Endothelial cell (in vitro differentiated cells): ENCODE measurements around the gene GEMIN4. TPM values are rescaled to one million over a fixed set of nuclear protein-coding genes. Genes with fewer than 3 reads are reported as not detected.
A peak's percentile ranks its signal among the peaks of the same experiment; 100 is the strongest.

ENCODE experiments used
- DNase-seq: peaks from one replicate; pipeline ENCODE4 v3.0.0; 2021; ENCODE audit warnings: low spot score
- H3K27ac Mint-ChIP-seq: one replicate; pipeline ENCODE4 v1.8.0; 2021; ENCODE audit warnings: mixed read lengths, inconsistent platforms; ENCODE audit not compliant: unreplicated experiment
- H3K27me3 Mint-ChIP-seq: one replicate; pipeline ENCODE4 v1.8.0; 2021; ENCODE audit warnings: mild to moderate bottlenecking, moderate library complexity, mixed read lengths, inconsistent platforms; ENCODE audit not compliant: unreplicated experiment
- H3K36me3 Mint-ChIP-seq: one replicate; pipeline ENCODE4 v1.8.0; 2021; ENCODE audit warnings: mild to moderate bottlenecking, low read depth, mixed read lengths, inconsistent platforms; ENCODE audit not compliant: unreplicated experiment
- H3K4me1 Mint-ChIP-seq: one replicate; pipeline ENCODE4 v1.8.0; 2021; ENCODE audit warnings: mild to moderate bottlenecking, mixed read lengths, inconsistent platforms; ENCODE audit not compliant: unreplicated experiment
- H3K4me3 Mint-ChIP-seq: one replicate; pipeline ENCODE4 v1.8.0; 2021; ENCODE audit warnings: mild to moderate bottlenecking, mixed read lengths, inconsistent platforms; ENCODE audit not compliant: unreplicated experiment
- H3K9me3 Mint-ChIP-seq: one replicate; pipeline ENCODE4 v1.8.0; 2021; ENCODE audit warnings: mixed read lengths, inconsistent platforms; ENCODE audit not compliant: unreplicated experiment
- CTCF ChIP-seq: fragments of 200-600 bp; sonication (generic); IDR thresholded peaks from one replicate; pipeline ENCODE4 v1.5.0; 2021; ENCODE audit warnings: antibody characterized with exemption; ENCODE audit not compliant: unreplicated experiment
- total RNA-seq: library from RNA; stranded (reverse); fragmentation: NEBNext Ultra II Directional; extraction: Animal tissue kit (Norgen Biotek cat#: 25700); gene quantifications from one replicate; pipeline ENCODE4 v1.2.1, GENCODE V29; 2021; ENCODE audit not compliant: unreplicated experiment

The GEMIN4 gene
- total RNA-seq, 1 donor from 2014 or later = 17.7 TPM

- H3K27ac Mint-ChIP-seq = no peak overlapping the region
- DNase-seq = no peak
- TF ChIP-seq CTCF = no peak
- peaks cover 2% of the 10 kb centered on the region for H3K27me3 Mint-ChIP-seq
- no peak overlapping the region for H3K4me3 Mint-ChIP-seq
- H3K36me3 Mint-ChIP-seq = peaks cover 37% of the 10 kb centered on the region
- H3K9me3 Mint-ChIP-seq = no peaks in the 10 kb centered on the region
- no peaks in the 10 kb centered on the region for H3K4me1 Mint-ChIP-seq
These were observed 11.6 kb downstream of the GEMIN4 start for GRCh38 chr17:740240-741017.

GRCh38 chr17:737561-738113 is 14.4 kb downstream of the GEMIN4 start:
- TF ChIP-seq CTCF = no peak
- H3K9me3 Mint-ChIP-seq = no peaks in the 10 kb centered on the region
- H3K4me3 Mint-ChIP-seq = no peak overlapping the region
- peaks cover 5% of the 10 kb centered on the region for H3K27me3 Mint-ChIP-seq
- H3K27ac Mint-ChIP-seq = no peak overlapping the region
- no peak for DNase-seq
- peaks cover 12% of the 10 kb centered on the region for H3K4me1 Mint-ChIP-seq
- peaks cover 23% of the 10 kb centered on the region for H3K36me3 Mint-ChIP-seq

- Mint-ChIP-seq H3K4me3 (peak overlapping the region; percentile 90), H3K9me3 (no peaks in the 10 kb centered on the region), H3K27ac (peak overlapping the region; percentile 68), H3K27me3 (peaks cover 5% of the 10 kb centered on the region), H3K36me3 (peaks cover 9% of the 10 kb centered on the region), H3K4me1 (peaks cover 15% of the 10 kb centered on the region)
- no peak for TF ChIP-seq CTCF
- no peak for DNase-seq
These were observed 18.3 kb downstream of the GEMIN4 start for GRCh38 chr17:733743-734142.

- H3K27ac Mint-ChIP-seq = peak overlapping the region; percentile 68
- no peak for TF ChIP-seq CTCF
- peaks cover 15% of the 10 kb centered on the region for H3K4me1 Mint-ChIP-seq
- H3K9me3 Mint-ChIP-seq = no peaks in the 10 kb centered on the region
- no peak for DNase-seq
- H3K27me3 Mint-ChIP-seq = peaks cover 7% of the 10 kb centered on the region
- peaks cover 4% of the 10 kb centered on the region for H3K36me3 Mint-ChIP-seq
- peak overlapping the region; percentile 90 for H3K4me3 Mint-ChIP-seq
These were observed 19.0 kb downstream of the GEMIN4 start for GRCh38 chr17:732902-733720.
